Stimulated activated CD4-positive, alpha-beta T cell treated with anti-CD3 and anti-CD28 coated beads, Interleukin-12 subunit alpha, Interleukin-12 subunit beta, amount 100 ng/mL, for 4 hours (primary cell): ENCODE measurements around the gene SFT2D1.
"Not testable (repeated sequence)": the region's sequence is repeated elsewhere in the genome, so short reads cannot be mapped to it uniquely, and the experiment has no call there.

Experiments
- DNase-seq: peaks from one replicate; pipeline ENCODE4 v3.0.0-alpha.2; 2020

The SFT2D1 gene

GRCh38 chr6:166342349-166343149 lies at the start of gene SFT2D1:
Gene SFT2D1, minus strand, starts transcription at chr6:166342545. Its CDS starts 64 bp downstream, at chr6:166342481.
- DNase-seq, result peak; percentile 78

- no peak for DNase-seq
Observed at GRCh38 chr6:166389119-166389518, 46.8 kb upstream of the SFT2D1 start.

- no peak for DNase-seq
Observed at GRCh38 chr6:166388290-166389004, 46.1 kb upstream of the SFT2D1 start.

GRCh38 chr6:166387642-166388289 lies 45.4 kb upstream of the SFT2D1 start:
- DNase-seq, result no peak

GRCh38 chr6:166387098-166387497 lies 44.8 kb upstream of the SFT2D1 start:
- DNase-seq, result not testable (repeated sequence)

GRCh38 chr6:166386111-166386510 lies 43.8 kb upstream of the SFT2D1 start:
- no peak for DNase-seq

- DNase-seq, result peak; percentile 11
Observed at GRCh38 chr6:166383802-166384363, 41.5 kb upstream of the SFT2D1 start.

- peak; percentile 92 for DNase-seq
Observed at GRCh38 chr6:166382933-166383801, 40.8 kb upstream of the SFT2D1 start, which contains the start of gene MPC1. Gene MPC1, minus strand, starts transcription at chr6:166382940. Its CDS starts 64 bp downstream, at chr6:166382876.

- DNase-seq, result no peak
Observed at GRCh38 chr6:166382500-166382932, 40.2 kb upstream of the SFT2D1 start.

- DNase-seq, result peak; percentile 68
Observed at GRCh38 chr6:166381733-166382499, 39.6 kb upstream of the SFT2D1 start.

GRCh38 chr6:166381381-166381732 lies 39.0 kb upstream of the SFT2D1 start:
- DNase-seq, result no peak

GRCh38 chr6:166379800-166380199 lies 37.5 kb upstream of the SFT2D1 start:
- no peak for DNase-seq

GRCh38 chr6:166379103-166379586 lies 36.8 kb upstream of the SFT2D1 start:
- DNase-seq, result no peak

- DNase-seq, result no peak
Observed at GRCh38 chr6:166377721-166378120, 35.4 kb upstream of the SFT2D1 start.

- DNase-seq, result no peak
Observed at GRCh38 chr6:166375013-166375412, 32.7 kb upstream of the SFT2D1 start.

- no peak for DNase-seq
Observed at GRCh38 chr6:166370489-166370888, 28.1 kb upstream of the SFT2D1 start.

GRCh38 chr6:166369782-166370181 lies 27.4 kb upstream of the SFT2D1 start:
- no peak for DNase-seq

- no peak for DNase-seq
Observed at GRCh38 chr6:166366921-166367320, 24.6 kb upstream of the SFT2D1 start.

GRCh38 chr6:166365806-166366205 lies 23.5 kb upstream of the SFT2D1 start:
- no peak for DNase-seq

GRCh38 chr6:166365221-166365620 lies 22.9 kb upstream of the SFT2D1 start:
- no peak for DNase-seq

- DNase-seq, result no peak
Observed at GRCh38 chr6:166364456-166364855, 22.1 kb upstream of the SFT2D1 start.
